ENCODE measurements around the gene WBP2NL.

Gene WBP2NL

DNA sequence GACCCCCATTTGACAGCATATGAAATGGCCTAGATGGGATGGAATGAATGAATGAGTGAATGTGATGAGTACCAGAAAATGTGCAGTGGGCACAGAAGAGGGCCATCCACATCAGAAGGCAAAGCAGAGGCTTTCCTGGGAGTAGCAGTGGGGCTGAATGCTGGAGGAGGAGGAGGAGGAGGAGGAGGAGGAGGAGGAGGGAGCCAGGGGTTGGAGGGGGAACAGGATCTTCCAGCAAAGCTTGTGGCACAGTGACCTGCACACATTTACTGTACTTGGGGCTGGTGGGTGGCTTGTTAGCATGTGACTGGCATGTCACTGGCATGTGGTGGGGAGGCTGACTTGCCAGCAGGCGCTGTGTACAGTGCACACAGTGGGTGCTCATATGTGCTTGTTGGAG lies 19.9 kb upstream of the WBP2NL start:
- no peak for DNase-seq

DNA sequence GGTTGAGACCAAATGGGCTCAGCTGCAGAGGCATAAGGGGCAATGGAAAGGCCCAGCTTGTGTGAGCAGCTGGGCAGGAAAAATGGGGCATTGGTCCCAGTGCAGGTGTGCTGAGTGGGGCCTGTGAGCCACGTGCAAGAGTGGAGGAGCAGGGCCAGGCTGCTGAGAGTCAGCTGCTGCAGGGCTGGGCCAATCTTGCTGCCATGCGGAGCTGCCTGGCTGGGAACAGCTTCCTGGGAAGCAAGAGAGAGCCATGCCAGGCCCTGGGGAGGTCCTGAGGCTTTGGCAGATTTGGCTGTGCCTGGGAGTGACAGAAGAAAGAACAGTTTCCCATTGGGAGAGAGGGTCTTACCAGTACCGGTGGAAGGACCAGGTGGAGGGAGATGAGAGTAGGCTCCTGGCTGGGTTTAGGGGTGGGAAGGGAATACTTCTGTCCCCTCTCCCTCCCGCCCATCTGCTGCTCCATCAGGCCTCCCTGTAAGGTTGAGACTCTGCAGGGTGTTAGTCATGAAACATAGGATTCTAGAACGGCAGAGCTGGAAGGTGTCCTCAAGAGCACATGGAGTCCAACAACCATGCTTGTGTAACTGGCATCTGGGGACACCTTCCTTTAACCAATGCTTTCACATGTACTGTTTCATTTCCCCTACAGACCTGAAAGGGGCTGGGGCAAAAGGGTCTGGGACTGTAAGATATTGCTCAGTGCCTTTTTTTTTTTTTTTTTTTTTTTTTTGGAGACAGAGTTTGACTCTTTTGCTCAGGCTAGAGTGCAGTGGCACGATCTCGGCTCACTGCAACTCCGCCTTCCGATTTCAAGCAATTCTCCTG lies 19.0 kb upstream of the WBP2NL start:
- DNase-seq: no peak

DNA sequence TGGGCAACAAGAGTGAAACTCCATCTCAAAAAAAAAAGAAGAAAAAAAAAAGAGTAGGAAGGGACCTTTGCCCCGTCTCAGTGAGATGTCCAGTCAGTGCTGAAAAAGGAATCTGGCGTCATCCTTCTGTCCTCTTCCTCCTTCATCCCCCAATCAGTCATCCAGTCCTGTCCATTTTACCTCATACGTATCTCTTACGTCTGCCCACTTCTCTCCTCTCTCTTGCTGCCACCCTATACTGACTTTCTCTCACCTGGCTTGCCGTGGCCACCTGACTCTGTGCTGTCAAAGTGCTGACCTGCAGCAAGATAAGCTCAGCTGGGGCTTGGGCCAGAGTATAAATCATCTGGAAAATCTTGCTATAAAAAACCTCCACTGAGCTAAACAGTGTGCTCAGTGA lies 15.7 kb upstream of the WBP2NL start:
- no peak for DNase-seq

DNA sequence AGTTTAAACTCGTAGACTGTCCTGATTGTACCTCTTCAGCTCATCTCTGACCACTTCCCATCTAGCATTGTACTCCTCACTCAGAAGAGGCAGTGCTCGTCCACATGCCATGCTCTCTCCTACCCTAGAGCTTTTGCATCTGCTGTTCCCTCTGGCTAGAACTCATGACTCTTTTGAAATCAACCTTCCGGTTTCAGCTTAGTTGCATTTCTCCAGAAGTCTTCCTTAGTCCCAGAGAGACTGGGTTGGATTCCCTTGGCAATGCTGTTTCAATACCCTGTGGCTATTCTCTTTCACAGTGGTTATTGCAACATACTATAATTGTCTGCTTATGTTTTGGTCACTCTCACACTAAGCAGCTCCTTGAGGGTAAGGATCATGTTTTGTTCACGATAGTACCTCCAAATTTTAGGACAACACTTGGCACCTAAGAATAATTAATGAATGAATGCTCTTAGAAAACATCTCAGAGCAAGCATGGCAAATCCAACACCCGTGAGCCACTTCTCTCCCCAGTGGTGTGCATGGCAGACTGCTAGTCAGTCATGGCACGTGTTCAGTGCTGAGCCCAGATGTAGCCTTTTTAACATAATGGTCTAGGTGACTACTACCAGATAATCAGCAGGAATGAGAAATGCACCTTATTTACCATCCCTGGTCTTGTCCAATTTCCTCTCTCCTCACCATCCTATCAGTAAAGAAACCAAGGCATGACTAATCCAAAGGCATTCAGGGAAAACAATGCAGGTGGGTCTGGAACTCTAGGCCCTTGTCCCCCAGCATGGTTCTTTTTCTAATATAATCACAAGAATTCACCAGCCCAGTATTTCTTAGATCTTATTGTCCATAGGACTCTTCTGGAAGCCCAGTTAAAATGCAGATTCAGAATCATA lies 14.8 kb upstream of the WBP2NL start:
- DNase-seq: no peak

DNA sequence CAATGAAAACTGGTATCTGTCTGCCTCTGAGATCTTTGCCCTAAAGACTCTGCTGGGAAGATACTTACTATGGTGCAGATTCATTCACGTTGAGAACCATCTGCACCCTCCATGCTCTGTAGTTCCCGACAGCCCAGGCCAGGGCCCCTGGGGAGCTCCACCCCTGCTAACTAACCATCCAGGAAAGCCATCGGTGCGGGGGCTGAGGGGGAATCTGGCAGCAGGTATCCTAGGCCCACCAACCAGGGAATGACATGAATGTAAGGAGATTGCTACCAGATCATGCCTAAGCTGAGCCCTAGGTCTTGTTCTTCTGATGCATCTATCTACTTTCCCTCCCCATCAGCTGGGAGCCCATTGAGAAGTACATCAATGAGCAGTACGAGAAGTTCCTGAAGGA lies 11.3 kb upstream of the WBP2NL start:
- no peak for DNase-seq

DNA sequence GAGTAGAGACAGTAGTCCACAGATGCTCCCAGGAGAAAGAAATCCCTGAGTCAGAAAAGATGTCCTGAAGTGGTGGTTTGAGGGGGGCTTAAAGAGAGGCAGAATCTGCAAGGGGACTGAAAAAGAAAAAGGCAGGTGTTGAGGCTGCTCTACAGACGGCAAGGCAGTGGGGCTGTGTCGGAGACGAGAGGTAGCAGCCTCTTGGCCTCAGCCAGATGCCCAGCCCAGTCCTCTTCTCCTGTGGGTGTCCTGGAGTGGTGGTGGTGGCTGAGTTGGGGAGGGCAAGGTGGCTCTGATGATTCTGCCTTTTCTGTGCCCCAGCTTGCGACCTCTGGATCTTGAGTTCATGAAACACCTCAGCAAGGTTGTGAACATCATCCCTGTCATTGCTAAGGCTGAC lies 9.3 kb upstream of the WBP2NL start:
- no peak for DNase-seq

DNA sequence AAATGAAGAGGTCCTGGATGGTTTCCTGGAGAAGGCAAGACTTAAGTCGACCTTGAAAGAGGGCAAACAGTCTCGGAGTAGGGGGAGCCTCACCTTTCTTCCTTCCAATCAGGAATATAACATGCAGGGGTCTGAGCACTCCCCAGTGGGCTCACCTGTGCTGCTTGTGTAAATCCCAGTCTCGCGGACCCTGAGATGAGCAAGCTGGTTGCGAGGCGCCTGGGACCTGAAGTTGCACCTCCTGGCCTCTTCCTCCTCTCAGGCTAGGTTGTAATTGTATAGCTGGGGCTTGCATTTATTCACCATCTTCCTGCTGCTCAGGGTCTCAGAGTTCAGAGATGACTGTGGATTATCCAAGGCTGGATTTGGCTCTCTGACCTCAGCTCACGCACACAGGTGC lies 7.5 kb upstream of the WBP2NL start:
- DNase-seq: no peak

DNA sequence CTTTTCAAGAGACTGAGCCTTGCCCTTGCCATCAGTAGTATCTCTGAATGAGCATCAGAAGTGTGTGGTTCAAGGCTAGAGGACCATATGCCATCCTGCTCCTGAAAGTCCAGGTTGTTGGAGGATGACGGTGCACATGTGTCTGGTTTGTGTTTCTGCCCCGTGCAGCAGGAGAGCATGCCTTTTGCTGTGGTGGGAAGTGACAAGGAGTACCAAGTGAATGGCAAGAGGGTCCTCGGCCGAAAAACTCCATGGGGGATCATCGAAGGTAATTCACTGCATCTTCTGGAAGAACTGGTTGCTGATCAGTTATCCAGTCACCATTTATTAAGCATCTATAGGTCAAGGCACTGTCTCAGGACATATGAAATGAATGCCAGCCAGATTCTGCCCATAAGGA lies 6.1 kb upstream of the WBP2NL start:
- no peak for DNase-seq

DNA sequence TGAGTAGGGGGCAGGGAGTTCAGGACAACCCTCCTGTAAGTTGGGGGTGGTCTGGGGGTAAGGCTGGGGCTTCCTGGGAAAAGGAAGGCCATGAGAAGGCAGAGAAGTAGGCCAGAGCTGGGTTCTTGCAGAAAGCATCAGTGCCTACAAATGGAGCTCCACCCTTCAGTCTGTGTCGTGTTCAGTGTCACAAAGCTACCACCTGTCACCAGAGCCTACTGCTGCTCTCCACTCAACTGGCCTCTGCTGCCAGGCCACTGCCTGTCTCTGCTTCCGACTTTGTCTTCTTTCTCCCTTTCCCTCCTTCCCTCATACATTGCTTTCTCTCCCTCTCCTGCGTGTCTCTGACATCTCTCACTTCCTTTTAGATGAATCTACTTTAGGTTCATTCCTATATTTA lies 3.4 kb upstream of the WBP2NL start:
- DNase-seq: no peak

DNA sequence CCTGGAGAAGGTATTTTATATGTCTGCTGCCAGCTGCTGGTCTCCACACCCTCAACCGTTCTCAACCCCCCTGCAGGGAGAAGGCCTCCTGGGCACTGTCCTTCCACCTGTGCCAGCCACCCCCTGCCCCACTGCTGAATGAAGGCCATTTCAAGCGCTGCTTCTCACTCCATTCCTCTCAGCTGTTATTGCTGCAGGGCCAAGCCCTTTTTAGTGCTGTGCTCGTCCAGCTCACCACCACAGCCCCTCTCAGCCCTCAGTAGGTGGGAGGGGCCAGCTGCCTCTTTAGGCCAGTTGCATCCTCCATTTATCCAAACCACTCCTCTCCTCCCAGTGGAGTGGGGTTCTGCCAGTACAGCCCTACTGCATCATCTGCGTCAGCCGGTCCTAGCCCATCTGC lies 1.8 kb upstream of the WBP2NL start:
- DNase-seq: no peak

DNA sequence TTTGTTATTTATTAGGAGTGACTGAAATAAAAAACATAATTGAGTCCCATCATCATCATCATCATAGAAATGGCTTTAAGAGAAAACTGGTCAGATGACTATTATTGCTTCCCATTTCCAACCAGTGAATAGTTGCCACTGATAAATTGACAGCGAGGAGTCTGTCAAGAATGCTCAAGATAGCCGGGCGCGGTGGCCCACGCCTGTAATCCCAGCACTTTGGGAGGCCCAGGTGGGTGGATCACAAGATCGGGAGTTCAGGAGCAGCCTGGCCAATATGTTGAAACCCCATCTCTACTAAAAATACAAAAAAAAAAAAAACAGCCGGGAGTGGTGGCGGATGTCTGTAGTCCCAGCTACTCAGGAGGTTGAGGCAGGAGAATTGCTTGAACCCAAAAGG lies 1.9 kb downstream of the WBP2NL start:
- no peak for DNase-seq

DNA sequence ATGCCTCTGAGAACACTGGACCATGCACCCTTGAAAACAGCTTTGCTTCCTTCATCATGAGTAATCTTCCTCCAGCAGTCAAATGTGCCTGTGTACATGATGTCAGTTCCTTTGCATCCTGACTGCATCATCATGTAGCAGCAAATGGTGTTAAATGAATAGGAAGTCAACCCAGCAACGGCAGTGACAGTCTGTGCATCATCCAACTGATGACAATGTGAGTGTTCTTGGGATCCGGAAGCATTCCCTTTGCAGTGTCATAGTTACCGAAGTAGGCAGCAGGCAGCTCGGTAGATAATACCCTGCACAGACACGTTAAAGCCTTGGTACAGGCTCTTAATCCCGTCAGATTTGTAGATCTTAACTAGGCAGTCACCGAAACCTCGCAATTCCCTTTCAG lies 2.5 kb downstream of the WBP2NL start:
- no peak for DNase-seq

DNA sequence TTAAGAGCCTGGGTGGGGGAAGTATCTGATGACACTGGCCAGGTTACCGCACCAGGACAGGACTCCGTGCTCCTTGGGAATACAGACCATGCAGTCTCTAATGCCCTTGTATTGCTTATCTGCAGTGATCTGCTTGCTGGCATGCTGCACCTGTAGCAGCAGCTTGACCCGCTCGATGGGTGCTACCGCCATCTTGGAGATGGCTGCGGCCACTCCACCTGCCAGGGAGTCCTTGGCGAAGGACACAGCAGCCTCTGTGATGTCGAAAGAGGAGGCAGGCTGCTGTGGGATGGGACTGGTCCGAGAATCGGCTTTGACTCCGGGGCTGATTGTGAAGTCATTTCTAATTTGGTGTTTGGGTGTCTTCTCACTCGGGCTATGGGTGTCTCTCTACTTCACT lies 3.1 kb downstream of the WBP2NL start:
- no peak for DNase-seq

DNA sequence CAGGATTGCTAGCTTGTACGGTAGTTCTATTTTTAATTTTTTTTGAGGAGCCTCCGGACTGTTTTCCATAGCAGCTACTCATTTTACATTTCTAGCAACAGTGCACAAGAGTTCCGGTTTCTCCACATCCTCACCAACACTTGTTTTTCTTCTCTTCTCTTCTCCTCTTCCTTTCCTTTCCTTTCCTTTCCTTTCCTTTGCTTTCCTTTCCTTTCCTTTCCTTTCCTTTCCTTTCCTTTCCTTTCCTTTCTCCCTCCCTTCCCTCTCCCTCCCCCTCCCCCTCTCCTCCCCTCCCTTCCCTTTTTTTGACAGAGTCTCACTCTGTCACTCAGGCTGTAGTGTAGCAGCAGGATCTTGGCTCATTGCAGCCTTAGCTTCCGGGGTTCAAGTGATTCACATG lies 9.3 kb downstream of the WBP2NL start:
- no peak for DNase-seq

DNA sequence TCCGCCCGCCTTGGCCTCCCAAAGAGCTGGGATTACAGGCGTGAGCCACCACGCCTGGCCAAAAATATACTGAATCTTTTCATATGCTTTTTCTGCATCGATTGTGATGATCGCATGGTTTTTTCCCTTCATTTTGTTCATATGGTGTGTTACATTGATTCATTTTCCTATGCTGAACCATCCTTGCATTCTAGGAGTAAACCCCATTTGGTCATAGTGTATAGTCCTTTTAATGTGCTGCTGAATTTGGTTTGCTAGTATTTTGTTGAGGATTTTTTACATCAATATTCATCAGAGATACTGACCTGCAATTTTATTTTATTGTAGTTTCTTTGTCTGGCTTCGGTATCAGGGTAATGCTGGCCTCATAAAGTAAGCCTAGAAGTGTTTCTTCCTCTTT lies 12.2 kb downstream of the WBP2NL start:
- DNase-seq: no peak

DNA sequence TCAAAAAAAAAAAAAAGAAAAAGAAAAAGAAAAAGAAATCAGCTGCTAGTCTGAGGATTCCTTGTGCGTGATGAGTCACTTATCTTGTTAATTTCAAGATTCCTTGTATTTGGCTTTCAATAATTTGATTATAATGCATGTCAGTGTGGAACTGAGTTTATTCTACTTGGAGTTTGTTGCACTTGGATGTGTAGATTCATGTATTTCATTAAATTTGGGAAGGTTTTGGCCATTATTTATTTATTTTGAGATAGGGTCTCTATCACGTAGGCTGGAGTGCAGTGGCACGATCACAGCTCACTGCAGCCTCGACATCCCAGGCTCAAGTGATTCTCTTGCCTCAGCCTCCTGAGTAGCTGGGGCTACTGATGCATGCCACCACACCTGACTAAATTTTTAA lies 14.8 kb downstream of the WBP2NL start:
- no peak for DNase-seq

DNA sequence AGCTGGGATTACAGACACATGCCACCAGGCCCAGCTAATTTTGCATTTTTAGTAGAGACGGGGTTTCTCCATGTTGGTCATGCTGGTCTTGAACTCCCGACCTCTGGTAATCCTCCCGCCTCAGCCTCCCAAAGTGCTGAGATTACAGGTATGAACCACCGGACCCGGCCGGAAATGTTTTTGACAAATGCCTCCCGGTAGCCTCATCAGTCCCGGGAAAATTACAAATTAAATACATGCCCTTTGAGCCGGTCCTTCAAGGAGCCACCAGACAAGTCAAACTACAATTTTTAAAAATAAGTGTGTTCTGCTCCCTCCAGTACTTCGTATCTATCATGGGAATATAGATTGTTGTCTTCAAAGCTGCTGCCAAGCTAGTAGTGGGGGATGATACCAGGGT lies 17.5 kb downstream of the WBP2NL start:
- DNase-seq: no peak

DNA sequence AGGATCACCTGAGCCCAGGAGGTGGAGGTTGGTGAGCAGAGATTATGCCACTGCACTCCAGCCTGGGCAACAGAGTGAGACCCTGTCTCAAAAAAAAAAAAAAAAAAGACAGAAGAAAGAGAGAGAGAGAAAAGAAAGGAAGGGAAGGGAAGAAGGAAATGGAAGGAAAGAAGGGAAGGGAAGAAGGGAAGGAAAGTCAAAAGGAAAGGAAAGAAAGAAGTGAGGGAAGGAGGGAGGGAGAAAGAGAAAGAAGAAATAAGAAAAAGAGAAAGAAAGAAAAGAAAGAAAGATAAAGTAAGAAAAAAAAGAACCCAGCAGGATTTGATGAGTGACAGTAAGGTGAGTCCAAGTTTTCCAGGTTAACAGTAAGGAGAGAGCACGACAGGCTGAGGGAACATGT lies 19.6 kb downstream of the WBP2NL start:
- DNase-seq: no peak

DNA sequence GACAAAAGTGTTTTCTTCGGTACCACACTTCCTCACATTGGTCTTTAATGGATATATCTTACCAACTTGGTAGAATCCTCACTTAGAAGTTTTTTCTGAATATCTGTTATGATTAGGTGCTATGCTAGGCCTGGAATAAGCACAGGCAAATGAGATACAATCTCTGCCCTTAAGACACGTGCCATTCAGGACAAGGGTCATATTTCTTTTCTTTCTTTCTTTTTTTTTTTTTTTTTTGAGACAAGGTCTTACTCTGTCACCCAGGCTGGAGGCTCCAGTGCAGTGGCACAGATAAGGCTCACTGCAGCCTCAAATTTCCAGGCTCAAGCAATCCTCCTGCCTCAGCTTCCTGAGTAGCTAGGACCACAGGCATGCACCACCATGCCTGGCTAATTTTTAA lies 23.0 kb downstream of the WBP2NL start:
- no peak for DNase-seq

DNA sequence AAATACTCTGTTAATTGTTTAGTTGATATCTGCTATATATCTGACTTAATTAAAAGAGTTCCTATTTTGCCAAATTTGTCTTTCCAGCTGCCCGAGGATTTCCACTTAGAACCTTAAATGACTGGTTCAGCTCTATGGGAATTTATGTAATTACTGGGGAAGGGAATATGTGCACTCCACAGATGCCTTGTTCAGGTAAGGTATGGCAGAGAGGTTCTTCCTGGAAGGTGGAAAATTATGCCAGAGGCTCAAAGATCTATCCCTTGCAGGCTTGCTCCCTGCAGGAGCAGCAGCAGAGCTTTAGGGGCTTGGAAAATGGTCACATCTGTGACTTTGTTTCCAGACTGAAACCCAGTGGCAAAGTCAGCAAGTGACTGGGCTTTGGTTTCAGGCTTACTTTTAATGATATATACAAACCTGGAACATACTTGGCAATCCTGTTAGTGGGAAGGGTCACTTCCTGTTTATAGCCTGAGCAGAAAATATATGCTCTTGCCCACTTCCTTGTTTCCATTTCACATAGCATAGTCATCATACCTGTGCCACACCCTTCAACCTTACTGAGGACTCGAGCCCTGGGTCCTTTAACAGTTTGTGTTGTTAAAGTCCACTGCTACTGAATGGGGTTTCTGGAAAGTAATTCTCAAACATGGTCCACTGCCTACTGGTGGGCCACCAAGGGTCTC lies 23.7 kb downstream of the WBP2NL start:
- DNase-seq: no peak

DNA sequence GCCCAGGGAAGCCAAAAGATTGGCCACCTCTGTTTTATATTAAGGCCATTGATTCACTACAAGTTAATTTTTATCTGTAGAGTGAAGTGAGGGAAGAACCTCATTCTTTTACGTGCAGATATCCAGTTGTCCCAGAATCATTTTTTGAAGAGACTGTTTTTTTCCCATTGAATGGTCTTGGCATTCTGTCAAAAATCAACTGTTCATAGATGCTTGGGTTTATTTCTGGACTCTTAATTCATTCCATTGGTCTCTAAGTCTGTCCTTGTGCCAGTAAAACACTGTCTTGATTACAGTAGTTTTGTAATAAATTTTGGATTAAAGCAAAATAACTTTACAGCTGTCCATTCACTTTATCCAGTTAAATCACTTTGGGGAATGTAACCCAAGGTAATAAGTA lies 26.8 kb downstream of the WBP2NL start:
- DNase-seq: no peak

DNA sequence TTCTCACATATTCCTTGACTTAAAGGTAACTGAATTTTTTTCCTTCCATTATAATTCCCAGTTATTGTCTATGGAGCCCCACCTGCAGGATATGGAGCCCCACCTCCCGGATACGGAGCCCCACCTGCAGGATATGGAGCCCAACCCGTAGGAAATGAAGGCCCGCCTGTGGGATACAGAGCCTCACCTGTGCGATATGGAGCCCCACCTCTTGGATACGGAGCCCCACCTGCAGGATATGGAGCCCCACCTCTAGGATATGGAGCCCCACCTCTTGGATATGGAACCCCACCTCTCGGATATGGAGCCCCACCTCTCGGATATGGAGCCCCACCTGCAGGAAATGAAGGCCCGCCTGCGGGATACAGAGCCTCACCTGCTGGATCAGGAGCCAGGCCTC lies 28.1 kb downstream of the WBP2NL start:
- DNase-seq: no peak

DNA sequence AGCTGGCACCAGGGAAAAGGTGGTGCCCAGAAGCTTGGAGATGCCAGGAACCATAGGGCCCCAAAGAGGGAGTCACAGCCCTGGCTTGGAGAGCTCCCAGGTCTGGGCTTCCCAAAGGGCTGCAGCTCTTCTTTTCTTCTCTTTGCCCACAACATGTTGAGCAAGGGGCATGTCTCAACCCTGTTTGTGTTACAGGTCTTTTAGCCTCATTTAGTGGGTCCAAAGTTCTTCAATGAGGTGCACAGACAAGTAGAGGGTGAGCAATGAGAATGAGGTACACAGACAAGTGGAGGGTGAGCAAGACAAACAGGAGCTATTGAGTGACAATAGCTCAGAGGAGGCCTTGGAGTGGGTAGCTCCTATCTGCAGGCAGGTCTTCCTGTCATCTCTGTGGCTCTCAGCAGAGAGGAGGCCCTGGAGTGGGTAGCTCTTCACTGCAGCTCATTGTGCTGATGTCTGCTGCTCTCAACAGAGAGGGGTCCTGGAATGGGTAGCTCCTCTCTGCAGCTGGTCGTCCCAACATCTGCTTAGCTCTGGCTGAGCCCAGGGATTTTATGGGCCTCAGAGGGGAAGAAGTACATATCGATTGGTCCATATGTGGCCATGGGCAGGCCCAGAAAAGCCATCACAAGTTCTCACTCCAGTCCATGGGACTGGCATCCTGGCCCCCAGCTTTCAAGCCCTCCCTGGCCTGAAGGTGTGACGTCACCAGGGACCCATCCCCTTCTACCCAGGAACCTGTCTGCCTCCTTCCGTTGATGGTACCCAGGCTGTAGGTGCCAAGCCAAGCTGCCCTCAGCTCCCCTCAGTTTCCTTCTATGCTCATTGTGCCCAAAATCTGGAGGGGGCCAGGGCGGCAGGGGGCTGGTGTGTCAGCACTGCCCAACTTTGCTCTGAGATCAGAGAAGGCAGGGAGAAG lies 34.9 kb downstream of the WBP2NL start:
- DNase-seq: no peak

Data from central memory CD4-positive, alpha-beta T cell (primary cell).